COLO829 (cell line): ENCODE measurements around the gene CARD6.
"Not testable (repeated sequence)": the region's sequence is repeated elsewhere in the genome, so short reads cannot be mapped to it uniquely, and the experiment has no call there.

Experiments
- DNase-seq: peaks from one replicate; pipeline ENCODE4 v3.0.0; 2012; ENCODE audit warnings: low spot score

Gene CARD6

DNA sequence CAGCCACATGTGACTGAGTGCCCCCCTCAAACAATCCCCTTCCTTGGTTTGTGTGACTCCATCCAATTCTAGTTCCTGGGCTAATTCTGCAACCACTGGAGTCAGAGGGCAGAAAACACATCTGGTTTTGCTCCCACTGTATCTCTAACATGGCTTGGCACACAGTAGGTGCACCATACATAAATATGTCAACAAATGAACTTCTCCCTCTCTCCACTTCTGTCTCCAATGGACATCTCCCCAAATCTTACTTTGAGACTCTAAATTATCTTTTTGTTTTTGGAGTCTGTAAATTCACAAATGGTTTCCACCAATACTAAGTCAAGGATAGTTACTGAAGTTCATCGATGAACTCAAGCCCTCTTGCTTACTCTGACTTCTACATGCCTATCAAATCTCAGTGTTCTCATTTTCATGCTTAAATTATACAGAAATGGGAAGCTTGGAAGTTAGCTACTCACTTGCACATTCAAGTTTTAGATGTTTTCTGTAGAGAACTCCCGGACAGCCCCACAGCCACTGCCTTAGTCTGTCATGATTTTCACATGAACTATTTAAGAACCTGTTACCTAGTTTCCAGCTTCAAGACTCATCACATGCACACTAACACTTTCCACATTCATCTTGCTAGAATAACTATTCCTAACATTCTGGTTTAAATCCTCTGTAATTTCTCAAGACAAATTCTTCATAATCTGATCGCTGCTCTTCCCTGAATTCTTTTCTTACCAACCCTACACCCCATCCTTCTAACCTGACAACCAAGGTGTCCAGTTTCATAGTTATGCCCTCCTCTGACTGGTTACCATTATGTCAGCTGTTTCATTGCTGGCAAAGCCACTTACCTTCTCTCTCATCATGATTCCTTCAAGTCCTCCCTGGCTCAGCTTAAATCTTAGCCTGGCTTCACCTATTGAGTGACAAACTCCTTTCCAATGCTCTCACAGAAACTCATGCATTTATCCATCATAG is 12.2 kb upstream of the CARD6 start:
- DNase-seq = no peak

DNA sequence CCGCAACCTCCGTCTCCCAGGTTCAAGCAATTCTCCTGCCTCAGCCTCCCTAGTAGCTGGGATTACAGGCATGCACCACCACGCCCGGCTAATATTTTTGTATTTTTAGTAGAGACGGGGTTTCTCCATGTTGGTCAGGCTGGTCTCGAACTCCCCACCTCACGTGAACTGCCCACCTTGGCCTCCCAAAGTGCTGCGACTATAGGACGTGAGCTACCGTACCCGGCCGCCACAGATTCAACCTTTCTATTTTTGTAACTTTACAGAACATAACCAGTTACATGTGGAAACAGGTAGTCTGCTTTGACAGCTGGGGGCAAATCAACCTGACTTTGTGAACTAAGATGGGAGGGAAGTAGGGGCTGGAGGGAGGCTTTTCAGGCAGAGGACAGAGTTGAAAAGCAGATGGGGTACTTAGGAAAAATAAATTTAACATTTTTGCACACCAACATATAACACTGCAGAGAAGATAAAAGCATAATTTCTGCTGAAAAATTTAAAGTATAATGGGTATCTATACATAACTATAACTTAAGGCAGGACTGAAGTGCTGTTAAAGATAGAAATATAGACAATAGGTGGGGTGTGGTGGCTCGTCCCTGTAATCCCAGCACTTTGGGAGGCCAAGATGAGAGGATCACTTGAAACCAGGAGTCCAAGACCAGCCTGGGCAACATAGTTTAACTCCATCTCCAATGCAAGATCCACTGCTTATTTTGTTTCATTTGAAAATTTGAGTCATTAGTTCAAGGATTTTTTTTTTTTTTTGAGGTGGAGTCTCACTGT is 11.2 kb upstream of the CARD6 start:
- DNase-seq = no peak

DNA sequence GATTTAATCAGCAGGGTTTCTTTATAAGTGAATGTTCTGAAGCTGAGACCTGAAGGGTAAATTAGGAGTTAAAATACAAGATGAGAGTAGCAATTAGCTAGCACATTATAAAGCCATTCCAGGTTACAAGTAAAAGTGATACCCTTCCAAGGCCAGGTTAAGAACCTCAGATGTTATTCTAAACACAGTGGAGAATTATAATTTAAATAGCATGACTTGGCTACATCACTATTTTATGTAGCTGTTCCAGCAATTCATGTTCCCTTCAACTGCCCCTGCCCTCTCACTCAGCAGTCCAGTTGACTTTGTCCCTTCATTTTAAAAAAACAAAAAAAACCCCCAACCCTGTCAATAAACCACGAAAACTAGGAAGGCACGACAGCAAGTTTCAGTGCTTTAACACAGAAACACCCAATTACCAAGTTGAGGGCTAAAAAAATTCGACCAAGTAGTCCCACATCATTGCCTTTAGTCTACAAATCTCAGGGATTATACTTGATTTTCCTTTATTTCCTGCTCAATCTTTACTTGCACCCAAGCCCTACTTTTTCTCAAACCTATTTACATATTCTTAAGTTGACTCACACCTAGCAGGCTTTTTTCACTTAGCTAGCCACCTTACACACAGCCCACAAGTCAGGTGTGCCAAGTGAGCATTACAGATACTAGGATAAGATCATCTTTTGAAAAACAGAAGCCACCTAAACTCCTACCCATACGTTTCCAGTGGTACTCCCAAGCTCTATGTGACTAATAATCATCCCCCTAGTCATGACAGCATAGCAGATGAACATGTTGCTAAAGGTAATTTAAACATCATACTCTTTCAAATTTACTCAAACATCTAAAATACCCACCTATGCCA is 9.6 kb upstream of the CARD6 start:
- no peak for DNase-seq

DNA sequence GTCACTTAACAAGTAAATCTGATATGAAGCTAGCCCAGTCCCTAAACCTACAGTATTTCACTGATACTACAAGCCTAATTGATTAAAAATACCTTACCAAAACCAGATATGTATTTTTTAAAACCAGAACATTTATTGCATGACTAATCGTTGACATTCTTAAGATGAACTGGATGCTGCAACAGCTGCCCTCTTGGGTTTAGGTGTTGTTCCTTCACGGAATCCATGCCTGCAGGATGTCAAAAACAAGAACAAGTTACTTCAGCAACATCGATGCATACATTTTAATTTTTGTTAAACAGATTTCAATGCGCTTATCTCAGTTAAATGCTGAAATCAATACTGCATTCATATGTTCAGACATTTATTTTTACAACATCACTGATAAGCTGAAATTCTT is 8.8 kb upstream of the CARD6 start:
- DNase-seq = no peak

DNA sequence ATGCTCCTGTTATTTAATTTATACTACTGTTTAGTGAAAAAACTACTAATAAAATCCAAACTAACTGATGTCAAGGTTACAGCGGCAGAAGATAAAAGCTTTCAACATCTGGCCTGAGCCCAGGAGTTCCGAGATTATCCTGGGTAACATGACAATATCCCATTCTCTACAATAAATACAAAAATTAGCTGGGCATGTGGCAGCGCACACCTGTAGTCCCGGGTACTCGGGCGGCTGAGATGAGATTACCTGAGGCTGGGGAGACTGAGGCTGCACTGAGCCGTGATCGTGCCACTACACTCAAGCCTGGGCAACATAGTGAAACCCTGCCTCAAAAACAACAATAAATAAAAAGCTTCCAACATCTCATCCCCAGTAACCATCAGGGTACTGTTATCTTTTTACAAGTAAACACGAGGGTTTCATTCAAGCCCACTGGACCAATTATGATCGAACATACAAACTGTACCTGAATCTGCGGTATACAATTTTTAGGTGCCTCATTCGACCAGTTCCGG is 7.4 kb upstream of the CARD6 start:
- DNase-seq = no peak

DNA sequence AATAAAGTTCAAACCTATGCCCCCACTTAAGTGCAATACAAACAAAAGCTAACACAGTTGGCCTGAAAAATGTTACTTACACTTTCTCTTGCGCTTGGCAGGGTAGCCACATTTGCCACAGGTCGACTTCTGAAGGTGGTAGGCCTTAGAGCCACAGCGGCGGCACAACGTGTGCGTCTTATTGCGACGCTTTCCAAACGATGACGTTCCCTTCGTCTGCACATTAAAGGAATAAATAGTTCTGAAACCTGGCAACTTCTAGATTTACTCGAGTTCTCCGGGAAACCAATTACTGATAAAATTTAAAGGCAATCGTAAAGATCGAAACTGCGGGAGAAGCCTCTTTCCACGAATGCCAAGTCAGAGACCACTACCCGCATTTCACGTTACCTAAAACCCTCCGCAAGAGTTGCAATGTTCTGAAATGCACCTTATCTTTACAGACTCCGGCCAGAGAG is 6.7 kb upstream of the CARD6 start:
- no peak for DNase-seq

DNA sequence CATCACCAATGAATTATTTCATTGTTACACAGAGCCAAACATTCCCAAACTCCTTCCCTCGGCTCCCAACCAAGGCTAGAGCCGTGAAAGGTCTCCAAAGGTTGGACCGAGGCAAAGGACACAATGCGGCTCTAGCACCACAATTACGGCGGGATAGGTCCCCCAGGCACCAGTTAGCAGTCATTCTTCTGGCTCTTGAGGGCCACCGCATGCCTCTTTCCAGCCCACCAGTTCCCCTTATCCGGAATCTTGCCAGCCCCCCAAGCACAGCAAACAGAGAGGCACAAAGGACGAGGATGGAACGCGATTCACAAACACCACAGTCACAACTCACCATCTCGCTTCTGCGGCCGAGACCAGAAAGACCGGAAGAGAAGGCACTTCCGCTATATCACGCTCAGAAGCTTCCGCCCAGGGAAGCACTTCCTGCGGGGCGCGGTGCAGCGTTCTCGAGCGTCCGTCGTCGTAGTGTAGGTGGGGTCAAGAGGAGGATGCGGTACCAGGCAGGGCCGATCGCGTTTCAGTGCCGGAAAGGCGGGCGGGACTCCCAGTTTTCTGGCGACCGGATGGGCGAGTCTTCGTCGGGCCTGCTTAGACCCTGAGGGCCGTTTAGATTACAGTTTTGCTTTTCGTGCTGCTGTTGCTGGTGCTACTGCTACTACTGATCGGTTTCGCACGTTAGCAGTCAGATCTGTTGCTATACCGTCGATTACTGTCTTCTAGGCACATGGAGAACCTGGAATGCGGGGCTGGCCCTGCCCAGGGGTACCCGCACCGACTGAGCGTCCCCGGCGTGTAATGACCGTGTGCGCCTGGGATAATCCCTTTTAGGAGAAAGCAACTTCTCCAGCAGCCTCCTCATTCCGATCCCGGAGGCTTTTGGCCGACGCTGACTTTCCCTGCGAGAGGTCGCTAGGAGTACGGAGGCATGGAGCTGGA is 6.0 kb upstream of the CARD6 start, which contains the start of gene RPL37:
TSS of gene RPL37 (minus strand) at position 374 of the 939 bp plus-strand sequence. CDS start at position 337, 37 bp downstream.
- DNase-seq = peak; percentile 88

DNA sequence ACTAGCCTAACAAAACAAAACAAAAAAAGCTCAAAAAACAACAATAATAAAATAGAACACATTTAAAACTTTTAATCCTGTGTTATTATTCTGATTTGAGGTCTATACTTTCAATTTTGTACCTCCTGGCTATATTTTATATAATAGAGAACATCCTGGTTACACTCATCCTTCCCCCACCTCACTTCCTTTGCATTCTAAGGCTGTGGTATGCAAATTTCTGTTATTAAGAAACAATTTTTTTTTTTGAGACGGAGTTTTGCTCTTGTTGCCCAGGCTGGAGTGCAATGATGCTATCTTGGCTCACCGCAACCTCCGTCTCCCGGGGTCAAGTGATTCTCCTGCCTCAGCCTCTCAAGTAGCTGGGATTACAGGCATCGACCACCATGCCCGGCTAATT is 3.1 kb upstream of the CARD6 start:
- DNase-seq = no peak

DNA sequence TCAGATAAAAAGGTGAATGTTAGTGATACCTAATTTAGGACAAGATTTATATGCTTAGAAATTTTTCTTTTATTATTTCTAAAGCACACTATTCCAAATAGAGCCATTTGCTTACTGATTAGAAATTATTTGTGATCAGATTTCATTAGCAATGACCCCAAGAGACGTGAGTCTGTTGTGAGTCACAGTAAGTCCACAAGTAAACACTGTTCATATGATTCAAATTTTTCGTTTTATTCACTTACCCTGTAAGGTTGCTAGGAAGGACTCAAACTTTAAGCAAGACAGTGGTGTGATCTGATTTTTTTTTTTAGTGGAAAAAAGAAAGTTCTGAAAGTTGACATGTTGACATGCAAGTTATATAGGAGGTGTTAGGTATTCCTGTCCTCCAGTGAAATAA is 1.2 kb downstream of the CARD6 start:
- no peak for DNase-seq

DNA sequence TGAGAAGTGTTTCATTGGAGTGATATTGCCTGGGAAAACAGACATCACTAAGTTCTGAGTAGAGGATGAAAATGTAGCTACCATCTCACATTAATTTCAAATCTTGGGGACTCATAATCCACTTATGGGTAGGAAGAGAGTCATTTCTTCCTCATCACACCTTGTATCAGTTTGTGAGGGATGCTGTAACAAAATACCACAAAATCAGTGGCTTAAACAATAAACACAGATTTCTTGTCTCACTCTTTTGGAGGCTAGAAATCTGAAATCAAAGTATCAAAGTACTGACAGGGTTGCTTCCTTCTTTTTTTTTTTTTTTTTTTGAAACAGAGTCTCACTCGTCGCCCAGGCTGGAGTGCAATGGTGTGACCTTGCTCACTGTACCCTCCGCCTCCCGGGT is 3.4 kb downstream of the CARD6 start:
- no peak for DNase-seq

DNA sequence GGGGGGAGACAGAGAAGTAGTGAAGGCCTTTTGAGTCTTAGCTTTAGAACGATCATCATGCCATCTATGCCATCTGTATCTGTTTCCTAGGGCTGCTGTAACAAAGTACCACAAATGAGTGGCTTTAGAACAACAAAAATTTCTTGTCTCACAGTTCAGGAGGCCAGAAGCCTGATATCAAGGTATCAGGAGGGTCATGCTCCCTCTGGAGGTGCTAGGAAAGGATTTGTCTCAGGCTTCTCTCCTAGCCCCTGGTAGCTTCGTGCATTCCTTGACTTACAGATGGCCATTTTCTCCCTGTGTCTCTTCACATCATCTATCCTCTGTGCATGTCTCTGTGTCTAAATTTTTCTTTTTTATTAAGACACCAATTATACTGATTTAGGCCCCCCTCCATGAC is 5.2 kb downstream of the CARD6 start:
- no peak for DNase-seq

DNA sequence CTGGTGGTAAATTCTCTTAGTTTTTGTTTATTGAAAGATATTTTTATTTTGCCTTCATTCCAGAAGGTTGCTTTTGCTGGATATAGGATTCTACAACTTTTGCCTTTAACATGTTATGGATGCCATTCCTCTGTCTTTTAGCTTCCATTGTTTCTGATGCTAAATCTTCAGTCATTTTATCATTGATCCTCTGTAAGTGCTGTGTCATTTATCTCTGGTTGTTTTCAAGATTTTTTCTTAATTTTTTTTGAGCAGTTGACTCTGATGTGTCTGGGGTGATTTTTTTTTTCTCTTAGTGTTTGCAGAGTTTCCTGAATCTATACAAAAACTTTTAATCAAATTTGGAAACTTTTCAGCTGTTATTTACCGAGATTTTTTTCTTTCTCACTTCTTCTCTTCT is 6.4 kb downstream of the CARD6 start:
- DNase-seq = no peak

DNA sequence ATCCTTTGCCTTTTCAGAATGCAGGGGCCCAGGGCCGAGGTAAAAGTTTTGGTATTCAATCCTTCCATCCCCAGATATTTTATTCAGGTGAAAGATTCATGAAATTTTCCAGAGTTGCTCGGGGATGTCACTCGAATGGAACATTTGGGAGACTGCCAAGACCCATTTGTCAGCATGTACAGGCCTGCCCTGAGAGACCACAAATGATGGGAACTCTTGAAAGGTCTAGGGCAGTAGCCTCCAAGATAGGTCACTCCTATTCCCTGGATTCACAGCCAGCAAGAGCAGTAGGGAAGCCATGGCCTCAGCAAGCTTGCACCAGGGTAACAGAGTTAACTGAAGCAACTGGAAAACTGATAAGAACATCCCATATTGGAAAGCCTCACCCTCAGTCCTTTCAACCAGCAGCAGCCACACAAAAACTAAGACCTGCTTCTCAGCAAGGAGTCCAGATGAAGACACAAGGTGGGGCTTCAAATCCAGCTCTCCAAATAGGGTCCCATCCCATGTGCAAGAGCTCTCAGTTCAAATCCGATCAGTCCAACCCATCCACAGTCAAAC is 12.5 kb downstream of the CARD6 start:
- DNase-seq = no peak

DNA sequence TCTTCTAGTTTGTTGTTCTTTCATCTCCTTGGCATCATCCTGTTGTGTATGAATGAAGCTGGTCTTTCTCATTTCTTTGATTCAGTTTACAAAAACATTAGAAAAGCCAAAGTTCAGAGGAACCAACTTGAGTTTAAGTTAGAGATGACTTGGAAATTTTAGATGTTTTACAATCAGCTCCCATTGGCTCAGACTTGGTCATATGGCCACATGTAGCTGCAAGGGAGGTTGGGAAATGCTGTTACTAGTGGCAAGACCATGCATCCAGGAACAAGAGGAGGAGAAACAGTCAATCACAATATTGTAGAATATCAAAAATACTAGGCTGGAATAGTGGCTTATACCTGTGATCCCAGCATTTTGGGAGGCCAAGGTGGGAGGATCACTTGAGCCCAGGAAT is 19.5 kb downstream of the CARD6 start:
- DNase-seq = no peak

DNA sequence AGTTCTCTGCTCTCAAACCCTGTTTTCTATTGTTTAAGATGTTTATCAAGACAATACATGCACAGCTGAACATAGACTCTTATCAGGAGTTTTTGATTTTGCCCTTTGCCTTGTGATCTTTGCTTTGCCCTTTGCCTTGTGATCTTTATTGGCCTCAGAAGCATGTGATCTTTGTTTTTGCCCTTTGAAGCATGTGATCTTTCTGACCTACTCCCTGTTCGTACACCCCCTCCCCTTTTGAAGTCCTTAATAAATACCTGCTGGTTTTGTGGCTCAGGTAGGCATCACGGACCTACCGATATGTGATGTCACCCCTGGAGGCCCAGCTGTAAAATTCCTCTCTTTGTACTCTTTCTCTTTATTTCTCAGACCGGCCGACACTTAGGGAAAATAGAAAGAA is 23.8 kb downstream of the CARD6 start:
- not testable (repeated sequence) for DNase-seq

DNA sequence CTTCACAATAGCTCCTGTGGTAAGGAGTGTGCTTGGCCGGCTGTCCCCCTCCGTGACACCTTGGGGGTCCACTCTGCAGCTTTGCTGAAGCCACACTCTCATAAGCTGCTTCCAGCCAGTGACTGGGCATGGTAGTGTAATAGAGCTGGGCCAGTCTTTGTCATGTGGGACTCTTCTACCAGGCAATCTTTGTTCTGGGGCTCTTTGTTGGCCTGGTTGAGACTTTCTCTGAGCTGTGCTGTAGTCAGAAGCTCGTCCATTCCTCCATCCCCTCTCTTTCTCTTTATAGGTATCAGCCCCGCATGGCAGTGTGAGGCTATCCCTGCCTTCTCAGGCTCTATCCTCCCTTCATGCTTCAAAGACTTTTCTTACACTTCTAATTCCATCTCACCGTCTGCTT is 25.7 kb downstream of the CARD6 start:
- DNase-seq = no peak

DNA sequence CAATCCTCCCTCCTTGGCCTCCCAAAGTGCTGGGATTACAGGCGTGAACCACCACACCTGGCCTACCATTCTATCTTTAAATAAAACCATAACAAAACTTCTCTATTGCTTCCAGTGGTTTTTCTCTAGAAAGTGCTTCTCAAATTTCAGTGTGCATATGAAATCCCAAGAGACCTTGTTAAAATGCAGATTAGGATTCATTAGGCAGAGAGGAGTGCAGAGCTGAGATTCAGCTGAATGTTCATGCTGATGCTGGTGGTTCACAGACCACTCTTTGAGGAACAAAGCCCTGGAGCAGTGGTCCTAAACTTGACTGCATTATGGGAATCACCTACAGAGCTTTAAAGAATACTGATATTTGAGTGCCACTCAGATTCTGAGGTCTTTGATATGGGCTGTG is 28.2 kb downstream of the CARD6 start:
- no peak for DNase-seq

DNA sequence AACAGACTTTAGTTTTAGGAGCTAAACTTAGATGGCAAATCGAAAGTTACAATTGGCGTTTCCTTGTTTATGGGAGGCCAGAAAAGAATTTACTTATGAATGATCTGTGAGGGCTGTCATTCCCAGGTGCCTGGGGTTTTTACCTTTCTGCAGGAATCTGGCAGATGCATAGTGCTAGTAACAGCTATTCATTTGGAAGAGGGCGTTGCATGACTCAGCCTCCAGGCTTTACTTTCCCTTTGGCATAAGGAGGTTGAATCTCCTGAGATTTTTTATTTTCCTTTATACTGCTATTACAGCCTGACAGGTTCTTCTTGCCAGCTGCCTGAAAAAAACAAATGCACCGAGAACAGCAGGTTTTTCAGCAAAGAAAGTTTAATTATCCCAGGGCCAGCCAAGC is 30.0 kb downstream of the CARD6 start:
- no peak for DNase-seq

DNA sequence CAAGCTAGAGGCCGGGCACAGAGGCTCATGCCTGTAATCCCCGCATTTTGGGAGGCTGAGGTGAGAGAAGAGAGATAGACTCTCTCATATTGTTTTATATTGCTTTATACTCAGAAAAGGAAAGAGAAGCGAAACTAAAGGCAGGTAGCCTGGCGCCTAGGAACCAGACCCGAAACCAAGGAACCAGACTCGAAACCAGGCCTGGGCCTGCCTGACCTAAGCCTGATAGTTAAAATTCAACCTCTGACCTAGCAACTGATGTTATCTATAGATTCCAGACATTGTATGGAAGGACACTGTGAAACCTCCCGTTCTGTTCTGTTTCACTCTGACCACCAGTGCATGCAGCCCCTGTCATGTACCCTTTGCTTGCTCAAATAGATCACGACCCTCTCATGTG is 31.1 kb downstream of the CARD6 start:
- not testable (repeated sequence) for DNase-seq

DNA sequence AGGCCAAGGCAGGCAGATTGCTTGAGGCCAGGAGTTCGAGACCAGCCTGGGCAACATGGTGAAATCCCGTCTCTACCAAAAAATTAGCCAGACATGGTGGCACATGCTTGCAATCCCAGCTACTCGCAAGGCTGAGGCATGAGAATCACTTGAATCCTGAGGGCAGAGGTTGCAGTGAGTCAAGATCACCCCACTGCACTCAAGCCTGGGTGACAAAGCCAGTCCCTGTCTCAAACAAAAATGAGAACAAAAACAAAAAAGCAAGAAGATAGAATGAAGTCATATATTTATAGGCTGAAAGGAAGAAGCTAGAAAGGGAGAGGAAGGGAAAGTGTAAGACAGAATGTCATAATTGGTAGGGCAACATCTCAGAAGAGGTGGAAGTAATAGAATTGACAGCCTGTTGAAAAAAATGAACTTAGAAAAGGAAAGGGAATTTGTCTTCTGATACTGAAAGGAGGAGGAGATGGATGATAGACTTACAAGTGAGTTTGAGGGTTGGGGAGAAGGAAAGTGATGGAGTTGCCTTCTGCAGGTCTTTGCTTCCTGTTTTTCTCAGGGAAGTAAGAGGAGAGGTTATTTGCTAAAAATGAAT is 32.2 kb downstream of the CARD6 start:
- DNase-seq = no peak
